Measurements from ENCODE around the gene TSPAN4.

Gene TSPAN4

DNA sequence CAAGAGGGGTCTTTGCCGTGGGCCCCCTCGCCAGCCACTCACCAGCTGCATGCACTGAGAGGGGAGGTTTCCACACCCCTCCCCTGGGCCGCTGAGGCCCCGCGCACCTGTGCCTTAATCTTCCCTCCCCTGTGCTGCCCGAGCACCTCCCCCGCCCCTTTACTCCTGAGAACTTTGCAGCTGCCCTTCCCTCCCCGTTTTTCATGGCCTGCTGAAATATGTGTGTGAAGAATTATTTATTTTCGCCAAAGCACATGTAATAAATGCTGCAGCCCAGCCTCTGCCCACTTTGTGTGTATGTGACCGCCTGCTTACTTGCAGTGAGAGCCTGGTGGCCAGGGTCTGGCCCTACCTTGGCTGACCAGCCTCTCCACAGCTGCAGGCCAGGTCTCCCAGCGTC is 17.7 kb upstream of the TSPAN4 start:
- no peak for DNase-seq

DNA sequence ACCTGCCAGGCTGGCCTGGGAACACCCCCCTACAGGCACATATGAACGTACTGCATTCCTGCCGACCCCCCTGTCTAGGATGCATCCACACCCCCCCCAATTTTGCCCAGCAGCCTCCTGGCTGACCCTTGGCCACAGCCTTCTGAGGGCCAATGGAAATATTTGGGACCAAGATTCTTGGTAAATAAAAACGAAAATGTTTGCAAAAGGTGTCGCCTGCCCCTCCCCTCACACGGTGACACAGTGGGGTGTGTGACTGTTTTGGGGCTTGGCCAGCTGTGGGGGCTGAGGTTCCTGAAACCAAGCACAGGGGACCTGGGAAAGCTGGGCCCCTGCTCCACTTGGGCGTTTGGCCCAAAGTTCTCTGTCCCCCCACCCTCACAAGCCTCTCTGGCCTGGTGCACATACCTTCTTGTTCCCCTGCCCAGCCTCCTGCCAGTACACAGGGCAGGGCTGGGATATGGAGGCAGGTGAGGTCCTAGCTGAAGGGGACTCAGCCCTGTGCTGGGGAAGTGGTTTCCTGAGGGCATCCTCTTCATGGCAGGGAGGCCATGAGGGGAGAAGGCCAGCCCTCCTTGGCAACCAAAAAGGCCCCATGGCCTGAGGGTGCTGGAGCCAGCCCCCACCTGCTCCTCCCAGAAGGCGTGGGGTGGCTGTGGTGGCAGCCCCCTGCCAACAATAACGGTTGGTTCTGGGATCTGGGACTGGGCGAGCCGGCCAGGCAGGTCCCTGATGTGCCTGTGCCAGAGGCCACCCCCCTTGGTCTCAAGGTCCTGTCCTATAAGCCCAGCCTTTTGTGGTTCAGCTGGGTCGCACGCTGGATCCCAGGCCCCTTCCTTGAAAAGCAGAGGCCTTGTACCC is 17.1 kb upstream of the TSPAN4 start:
- DNase-seq: no peak

- no peak for DNase-seq
These were observed 16.4 kb upstream of the TSPAN4 start for GRCh38 chr11:826227-826621.

DNA sequence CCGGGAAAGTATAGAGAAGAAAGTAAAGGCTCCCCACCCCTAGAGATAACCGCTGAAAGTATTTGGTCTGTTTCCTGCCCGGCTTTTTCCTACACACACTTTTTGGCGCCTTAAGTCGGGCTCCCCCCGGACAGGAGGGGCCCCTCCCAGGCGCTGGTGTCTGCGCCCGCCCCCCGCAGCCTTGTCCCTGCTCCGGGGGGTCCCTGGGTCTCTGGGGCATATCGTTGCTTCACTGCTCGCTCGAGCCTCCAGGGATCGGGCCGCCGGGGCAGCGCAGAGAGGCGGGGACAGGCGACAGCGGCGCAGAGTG is 15.9 kb upstream of the TSPAN4 start:
- DNase-seq: no peak

DNA sequence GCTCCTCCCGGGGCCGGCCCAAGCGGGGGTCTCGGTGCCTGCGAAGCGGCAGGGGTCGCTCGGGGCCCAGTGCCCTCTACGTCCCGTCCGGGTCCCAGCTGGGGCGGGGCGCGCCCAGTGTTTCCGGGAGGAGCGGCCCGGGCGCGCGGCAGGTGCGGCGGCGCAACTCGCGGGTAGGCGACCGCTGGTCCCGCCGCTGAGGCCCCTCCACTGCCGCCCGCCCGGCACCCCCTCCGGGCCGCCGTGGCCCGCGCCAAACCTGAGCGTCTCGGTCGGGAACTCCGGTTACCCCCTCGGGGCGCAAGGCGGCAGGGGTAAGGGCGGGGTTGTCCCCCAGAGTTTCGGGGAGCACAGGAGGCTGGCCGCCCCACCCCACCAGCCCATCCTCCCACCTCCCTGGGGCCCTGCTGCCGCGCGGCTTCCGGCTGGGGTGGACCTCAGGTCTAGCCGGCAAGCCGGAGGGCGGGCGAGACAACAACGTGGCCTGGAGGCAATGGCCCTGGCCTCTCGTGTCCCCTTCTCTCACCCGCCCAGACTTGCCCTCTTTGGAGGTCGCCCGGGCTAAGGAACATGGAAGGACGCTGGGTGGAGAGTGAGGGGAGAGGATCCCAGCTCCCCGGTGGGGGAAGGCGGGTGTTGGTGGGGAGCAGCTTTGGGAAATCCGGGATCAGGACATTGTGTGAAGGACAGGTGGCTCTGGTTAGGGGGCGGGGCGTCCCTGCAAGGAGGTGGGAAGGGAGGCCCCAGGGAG is 15.3 kb upstream of the TSPAN4 start:
- DNase-seq: no peak

DNA sequence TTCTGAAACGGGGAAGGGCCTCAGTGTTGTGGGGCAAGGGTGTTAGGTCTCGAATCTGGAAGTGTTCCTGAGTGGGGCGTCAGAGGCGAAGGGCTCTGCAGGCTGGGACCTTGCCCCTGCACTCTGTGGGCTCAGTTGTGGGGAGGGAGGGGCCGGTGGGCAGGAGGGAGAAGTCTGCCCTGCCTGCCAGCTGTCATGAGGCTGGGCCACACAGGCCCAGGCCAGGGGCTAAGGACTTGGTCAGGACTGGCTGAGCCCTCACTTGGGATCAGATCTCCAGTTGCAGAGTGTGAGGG is 14.8 kb upstream of the TSPAN4 start, which contains the start of gene CRACR2B:
Gene CRACR2B (plus strand): TSS at position 23 of the 296 bp plus-strand sequence. CDS start 689 bp downstream, outside the sequence.
- DNase-seq: no peak

GRCh38 chr11:828506-829175 is 14.0 kb upstream of the TSPAN4 start:
- no peak for DNase-seq

DNA sequence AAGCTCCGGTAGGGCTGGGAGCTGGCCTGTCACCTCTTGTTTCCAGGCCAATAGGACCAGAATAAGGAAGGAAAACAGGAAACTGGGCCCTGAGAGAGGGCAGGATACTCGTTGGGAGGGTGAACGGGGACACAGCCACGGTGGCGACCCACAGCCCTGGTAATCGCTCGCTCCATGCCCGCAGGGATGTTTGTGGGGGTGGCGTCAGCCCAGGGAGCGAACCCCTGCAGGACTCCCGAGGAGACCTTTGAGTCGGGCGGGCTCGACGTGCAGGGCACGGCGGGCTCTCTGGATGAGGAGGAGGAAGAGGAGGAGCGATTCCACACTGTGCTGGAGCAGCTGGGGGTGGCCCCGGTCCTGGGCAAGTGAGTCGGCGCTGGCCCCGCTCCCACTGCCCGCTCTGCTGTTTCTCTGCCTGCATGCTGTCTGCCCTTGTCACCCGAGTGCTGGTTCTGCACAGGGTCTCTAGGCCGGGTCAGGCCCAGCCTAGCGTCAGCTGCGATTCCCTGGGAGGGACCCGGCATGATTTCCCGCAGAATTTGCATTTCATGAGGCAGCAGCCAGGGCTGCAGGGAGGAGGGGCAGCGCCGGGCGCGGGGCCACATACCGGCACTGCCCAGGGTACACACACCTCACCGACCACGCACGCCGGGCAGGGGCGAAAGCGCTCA is 13.3 kb upstream of the TSPAN4 start:
- no peak for DNase-seq

DNA sequence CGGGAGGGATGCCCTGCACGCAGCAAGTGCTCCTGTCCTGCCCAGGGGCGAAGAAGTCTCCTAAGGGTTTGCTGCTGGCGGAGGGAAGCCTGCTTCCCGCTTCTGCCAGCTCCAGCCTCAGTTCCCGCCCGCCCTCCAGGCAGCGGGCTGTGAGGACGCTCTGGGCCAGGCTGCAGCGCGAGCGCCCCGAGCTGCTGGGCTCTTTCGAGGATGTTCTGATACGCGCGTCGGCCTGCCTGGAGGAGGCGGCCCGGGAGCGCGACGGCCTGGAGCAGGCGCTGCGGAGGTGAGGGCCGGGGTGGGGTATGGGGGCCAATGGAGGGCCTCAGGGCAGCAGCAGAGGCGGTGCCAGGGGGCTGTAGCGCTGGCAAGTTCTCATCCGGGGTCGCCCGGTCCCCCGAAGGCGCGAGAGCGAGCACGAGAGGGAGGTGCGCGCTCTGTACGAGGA is 12.8 kb upstream of the TSPAN4 start:
- no peak for DNase-seq

DNA sequence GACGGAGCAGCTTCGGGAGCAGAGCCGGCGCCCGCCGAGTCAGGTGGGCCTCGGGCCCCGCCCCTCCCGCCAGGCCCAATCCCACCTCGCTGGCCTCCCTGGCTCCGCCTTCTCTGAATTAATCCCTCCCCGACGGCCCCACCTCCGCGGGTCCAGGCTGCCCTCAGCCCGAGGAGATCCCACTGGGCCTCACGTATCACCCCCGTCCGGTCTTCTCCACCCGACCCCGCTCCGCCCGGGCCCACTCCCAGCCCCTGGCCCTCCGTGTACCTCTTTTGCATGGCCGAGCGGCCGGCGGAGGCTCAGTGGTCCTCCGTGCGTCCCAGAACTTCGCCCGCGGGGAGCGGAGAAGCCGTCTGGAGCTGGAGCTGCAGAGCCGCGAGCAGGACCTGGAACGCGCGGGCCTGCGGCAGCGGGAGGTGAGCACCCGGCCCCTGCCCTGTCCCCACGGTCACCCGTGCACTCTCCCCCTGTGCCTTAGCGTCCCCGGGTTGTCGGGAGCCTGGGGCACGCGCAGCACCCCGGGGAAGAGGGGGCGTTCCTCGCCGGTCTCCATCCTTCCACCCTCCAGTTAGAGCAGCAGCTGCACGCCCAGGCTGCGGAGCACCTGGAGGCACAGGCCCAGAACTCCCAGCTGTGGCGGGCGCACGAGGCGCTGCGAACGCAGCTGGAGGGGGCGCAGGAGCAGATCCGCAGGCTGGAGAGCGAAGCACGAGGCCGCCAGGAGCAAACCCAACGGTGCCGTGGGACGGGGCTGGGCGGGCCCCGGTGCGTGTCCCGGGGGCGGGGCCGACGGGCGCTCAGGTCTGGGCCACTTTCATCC is 12.1 kb upstream of the TSPAN4 start:
- no peak for DNase-seq

DNA sequence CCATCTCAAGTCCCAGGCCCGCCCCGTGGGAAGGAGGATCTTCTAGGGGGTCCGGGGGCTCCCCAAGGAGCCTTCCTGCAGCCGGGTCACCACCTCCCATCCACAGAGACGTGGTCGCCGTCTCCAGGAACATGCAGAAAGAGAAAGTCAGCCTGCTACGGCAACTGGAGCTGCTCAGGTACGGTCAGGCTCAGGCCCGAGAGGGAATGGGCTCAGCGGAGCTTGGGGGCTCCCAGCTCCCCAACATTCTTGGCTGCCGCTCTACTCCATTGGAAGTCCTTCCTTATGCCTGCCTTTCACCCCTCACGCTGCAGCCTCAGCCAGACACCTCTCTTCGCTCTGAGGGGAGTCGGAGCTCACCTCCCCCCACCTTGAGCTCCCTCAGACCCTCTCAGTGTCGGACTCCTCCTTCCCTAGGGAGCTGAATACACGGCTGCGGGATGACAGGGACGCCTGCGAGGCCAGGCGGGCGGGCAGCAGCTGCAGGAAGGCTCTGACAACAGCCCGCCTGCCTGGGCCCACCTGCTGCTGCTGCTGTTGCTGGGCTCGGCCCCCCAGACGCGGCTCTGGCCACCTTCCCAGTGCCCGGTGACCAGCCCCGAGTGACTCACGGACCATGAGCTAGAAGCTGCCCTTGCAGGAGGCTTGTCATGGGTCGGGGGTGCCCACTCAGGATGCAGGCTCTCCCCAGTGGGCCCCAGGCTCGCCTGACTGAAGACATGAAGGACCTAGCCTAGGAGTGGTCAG is 11.4 kb upstream of the TSPAN4 start:
- DNase-seq: no peak

DNA sequence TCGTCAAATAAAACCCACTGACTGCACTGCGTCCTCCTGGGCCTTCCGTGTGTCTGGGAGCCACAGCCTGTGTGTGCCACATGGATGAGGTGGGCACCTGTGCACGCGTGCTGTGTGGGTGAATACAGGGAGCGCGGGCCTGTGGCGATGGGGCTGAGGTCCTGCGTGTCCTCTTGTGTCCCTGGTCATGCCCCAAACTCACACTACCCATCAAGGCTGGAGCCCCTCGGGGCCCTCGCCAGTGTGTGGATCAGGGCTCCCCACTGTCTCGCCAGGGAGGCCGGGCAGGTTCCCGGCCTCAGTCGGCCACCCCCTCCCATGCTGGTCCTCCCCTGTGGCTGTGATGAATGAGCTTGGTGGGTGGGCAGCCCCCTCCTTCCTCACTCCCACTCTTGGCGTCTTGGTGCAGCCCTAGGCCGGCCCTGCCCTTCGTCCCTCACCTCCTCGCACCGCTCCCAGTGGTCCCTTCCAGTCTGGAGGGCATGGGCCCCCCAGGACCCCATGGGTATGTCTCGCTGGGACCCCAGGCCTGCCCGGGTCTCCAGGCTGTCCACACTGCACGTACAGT is 10.6 kb upstream of the TSPAN4 start:
- no peak for DNase-seq

- no peak for DNase-seq
These were observed 10.0 kb upstream of the TSPAN4 start, which contains the start of gene CD151 for GRCh38 chr11:832529-833113. CD151 (plus strand) TSS chr11:832952; CDS start chr11:836070, 3,118 bp downstream.

DNA sequence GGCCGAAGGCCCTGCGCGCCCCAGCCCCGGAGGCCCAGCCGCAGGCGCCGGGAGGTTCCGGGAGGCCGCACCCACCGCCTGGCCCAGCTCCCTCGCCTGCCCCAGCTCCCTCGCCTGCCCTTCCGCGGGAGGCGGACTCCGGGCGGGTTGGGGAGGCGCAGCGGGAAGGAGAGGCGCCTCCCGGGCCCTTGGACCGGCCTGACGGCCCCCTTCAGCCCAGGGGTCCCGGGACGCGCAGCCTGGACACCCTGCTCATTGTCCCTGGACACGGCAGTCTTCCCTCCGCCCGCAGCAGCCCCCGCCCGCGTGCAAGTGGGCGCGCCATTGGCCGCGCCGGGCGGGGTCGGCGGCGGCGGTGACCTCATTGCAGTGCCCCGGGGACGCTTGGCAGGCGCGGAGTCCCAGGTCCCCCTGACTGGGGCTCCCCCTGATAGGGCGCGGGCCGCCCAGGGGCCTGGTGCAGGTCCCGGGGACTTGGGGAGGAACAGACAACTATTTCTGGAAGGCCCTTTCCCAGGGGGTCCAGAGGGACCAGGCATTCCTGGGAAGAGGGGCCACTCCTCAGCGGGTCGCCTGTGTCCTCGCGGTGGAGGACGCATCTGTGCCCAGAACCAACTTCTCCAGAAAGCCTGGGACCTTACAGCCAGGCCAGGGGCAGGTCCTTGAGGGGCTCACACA is 9.4 kb upstream of the TSPAN4 start:
- DNase-seq: no peak

DNA sequence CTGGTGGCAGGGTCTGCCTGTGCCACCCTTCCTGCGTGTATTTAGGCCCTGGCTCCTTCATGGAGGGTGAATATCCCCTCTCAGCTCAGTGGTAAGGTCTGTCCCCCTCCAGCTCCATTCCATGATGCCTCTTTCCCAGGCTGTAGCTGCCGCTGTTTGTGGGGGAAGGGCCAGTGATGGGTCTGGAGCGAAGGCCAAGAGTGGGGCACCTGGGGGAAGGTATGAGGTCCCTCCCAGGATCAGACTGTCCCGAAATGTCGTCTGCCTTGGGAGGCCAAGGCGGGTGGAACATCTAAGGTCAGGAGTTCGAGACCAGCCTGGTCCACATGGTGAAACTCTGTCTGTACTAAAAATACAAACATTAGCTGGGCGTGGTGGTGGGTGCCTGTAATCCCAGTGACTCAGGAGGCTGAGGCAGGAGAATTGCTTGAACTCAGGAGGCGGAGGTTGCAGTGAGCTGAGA is 8.8 kb upstream of the TSPAN4 start:
- DNase-seq: no peak

DNA sequence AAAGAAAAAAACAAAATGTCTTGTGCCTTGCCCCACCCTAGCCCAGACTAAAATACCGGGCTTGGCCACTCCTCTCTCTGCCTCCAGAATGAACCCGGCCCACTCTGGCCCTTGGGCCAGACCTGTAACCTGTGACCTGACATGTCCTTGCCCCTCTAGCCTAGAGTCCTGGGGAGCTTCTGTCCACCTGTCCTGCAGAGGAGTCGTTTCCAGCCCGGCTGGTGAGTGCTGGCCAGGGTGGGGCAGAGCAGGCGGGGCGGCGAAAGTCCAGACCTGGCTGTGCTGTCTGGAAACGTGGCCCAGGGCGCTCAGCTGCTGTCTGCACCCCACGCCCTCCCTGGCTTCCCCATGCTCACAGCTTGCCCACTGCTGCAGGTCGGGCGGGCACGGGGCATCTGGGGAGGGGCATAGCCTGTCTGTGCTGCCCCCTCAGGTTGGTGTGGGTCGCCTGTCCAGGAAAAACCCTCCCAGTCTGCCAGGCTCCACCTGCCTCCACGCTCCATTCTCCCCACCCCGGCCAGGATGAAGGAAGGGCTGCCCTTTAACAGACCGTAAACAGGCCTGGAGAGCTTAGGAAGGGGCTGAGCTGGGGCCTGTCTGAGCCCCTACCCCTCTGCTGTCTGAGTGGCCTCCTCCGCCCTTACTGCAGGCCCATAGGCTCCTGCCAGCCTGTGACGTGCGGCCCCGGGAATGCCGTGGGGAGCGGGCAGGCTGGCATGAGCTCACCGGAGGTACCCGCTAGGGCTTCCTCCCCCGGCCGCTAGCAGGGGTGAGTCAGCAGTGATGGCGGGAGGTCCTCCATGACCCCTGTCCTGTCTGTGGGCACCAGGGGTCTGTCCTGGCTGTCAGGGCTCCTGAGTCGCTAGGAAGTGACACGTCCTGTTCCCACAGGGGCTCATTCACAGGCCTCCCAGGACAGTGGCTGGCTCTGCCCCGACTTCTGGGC is 8.0 kb upstream of the TSPAN4 start:
- DNase-seq: no peak

DNA sequence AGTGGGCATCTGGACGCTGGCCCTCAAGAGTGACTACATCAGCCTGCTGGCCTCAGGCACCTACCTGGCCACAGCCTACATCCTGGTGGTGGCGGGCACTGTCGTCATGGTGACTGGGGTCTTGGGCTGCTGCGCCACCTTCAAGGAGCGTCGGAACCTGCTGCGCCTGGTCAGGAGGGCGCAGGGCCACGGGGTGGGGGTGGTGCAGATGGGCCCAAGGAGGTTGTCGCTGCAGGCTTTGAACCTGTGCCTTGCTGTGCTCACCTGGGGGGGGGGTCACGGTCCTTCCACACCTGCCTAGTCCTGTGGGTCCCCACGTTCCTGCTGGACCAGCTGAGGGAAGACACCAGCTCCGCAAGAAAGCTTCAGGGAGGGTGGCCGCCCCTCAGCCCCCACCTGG is 6.4 kb upstream of the TSPAN4 start:
- no peak for DNase-seq

GRCh38 chr11:836700-837099 is 6.0 kb upstream of the TSPAN4 start:
- no peak for DNase-seq
